ACHN (cell line): ENCODE data around the gene KLF5.
"Not testable (repeated sequence)": the region's sequence is repeated elsewhere in the genome, so short reads cannot be mapped to it uniquely, and the experiment has no call there.

Source experiments
- DNase-seq: peaks from one replicate; pipeline ENCODE4 v3.0.0-alpha.2; 2015
- in situ Hi-C: cut with HindIII; loops from 2 replicates; pipeline ENCODE4 v1.10.0; 2017; ENCODE audit warnings: low sequenced_read_pairs, low pct_ligation_motif_present, low pct_unique_long_range_greater_than_20kb

Gene KLF5

DNA sequence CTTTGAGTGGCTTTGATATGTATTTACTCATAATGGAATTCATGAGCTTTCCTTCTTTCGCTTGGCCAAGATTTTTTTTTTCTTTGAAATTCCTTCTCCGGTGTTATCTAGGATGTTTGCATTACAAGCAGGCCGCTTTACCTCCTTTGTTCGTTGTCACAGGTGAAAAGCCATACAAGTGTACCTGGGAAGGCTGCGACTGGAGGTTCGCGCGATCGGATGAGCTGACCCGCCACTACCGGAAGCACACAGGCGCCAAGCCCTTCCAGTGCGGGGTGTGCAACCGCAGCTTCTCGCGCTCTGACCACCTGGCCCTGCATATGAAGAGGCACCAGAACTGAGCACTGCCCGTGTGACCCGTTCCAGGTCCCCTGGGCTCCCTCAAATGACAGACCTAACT lies 16.7 kb downstream of the KLF5 start:
- in situ Hi-C loops, result no loop called here

GRCh38 chr13:73075954-73076353 lies 17.1 kb downstream of the KLF5 start:
- in situ Hi-C loops, result no loop called here
- no peak for DNase-seq

More for the DNA sequence above, 16.7 kb downstream of the KLF5 start:
- DNase-seq, result no peak

- in situ Hi-C loops, result no loop called here
- no peak for DNase-seq
These were observed 19.1 kb downstream of the KLF5 start for GRCh38 chr13:73077865-73078264.

DNA sequence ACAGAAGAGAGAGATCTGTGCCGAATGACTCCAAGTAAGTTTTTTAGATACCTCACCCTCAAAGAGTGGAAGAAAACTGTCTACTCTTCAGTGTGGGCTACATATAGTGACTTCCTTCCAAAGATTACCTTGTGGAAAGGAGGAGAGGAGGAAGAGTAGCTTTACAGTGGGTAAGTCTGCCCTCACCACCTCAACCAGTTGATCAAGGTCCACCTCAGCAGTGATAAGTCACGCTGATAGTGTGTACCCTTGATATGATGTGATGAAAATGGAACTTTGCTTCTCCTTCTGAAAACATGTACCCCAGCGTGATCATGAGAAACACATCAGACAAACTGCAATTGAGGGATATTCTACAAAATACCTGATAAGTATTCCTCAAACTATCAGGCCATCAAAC lies 20.6 kb downstream of the KLF5 start:
- no peak for DNase-seq
- in situ Hi-C loops, result no loop called here

DNA sequence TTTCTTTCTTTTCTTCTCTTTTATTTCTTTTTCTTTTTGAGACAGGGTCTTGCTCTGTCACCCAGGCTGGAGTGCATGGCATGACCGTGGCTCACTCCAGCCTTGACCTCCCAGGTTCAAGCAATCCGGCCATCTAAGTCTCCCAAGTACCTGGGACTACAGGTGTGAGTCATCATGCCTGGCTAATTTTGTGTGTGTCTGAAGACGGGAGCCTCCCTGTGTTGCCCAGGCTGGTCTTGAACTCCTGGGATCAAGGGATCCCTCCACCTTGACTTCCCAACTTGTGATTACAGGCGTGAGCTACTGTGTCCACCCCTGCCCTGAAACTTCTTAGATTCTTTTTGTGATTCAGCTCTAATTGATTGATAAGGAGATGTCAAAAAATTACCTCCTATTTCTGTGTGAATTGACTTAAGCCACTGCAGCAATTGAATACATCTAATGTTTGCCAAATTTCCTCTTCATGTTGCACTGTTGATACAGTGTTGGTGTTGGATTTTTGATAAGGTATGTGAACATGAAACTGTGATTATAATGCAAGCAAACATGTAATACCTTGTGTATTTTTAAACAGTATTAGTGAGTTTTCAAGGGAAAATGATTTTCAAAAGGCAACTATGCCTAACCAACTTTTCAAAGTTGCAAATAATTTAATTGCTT lies 22.6 kb downstream of the KLF5 start:
- no peak for DNase-seq
- in situ Hi-C loops, result no loop called here

DNA sequence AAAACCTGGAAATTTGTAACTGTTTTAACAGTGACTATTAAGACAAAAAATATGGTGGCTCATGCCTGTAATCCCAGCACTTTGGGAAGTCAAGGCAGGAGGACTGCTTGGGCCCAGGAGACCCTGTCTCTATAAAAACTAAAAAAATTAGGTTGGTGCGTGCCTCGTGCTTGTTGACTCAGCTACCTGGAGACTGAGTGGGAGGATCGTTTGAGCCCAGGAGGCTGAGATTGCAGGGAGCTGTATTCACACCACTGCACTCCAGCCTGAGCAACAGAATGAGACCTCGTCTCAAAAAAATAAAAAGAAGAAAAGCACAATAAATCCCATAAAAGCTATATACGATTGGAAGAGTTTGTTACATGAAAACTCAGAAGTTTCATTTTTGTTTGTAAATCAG lies 23.7 kb downstream of the KLF5 start:
- no peak for DNase-seq
- in situ Hi-C loops, result no loop called here

DNA sequence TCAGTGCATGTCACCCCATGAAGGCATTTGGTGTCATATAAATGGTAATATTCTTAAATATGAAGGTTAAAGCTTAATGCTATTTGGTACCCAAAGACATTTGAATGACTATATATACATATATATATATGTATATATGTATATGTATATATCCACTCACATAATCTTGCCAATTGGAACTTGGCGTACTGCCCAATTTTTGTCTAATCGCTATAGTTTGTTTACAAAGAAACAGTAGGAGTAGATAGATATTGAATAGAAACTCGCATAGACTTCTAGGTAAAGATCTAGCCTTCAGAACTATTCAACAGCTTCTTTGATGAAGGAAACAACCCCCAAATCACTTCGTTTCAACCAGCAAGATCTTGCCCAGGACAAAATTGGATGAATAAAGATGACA lies 24.1 kb downstream of the KLF5 start:
- no peak for DNase-seq

GRCh38 chr13:73088332-73088935 lies 29.6 kb downstream of the KLF5 start:
- DNase-seq, result no peak
- in situ Hi-C loops, result no loop called here

More for the DNA sequence above, 24.1 kb downstream of the KLF5 start:
- in situ Hi-C loops, result no loop called here

DNA sequence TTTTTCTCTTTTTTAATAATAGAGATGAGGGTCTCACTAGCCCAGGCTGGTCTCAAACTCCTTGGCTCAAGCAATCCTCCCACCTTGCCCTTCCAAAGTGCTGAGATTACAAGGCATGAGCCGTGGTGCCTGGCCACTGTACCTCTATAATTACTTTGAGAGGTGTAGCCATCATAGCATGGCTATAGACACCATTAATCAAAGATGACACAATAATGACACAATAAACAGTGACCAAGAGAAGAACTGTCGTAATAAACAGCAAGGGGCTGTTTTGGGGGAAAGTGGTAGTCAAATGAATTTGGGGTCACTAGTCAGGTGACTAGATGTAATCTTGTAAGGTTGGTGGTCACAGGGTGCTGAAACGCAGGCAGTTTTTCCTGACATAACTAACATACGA lies 30.4 kb downstream of the KLF5 start:
- DNase-seq, result no peak
- in situ Hi-C loops, result no loop called here

DNA sequence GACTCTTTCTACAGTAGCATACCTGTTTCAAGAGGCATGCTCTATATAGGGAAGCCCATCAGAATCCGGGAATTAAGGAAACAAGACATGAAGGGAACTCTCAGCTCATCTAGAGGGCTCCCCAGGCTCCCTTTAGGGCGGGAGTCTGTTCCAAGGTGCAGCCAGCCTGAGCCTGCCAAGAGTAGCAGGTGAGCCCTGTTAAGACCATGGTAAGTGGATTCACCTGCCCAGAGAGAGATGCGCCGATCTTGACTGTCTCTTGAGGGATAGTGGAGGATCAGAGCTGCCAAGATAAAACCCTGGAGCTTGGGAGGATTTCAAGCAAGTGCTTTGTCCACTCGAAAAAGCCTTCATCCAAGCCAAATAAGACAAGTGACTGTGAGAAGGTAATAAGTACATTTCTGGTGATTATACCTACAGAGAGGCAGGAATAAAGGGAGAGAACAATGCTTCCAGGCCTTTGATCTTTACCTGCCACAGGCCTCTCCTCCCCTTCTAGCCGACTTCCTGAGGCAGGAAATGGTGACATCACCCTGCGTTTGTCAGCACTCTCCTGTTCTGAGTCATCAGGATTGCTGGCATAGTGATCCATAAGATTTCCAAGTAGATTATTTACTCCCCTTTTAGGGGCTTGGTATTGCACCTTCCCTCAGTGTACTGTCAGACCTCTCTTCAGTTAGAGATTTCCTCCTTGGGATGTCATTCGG lies 31.5 kb downstream of the KLF5 start:
- DNase-seq, result peak; percentile 91
- in situ Hi-C loops, result no loop called here

DNA sequence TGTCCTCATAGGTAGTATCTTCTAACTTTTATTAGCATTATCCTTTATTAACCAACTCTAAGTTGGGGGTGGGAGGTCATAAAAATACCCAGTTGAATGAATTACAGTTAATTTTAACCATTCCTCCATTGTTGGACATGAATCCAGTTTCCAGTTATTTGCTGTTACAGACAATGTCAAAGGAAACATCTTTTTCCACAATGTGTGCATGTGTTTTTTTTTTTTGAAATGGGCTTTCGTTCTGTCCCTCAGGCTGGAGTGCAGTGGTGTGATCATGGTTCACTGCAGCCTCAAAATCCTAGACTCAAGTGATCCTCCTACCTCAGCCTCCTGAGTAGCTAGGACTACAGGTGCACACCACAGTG lies 32.0 kb downstream of the KLF5 start:
- in situ Hi-C loops, result no loop called here

GRCh38 chr13:73092829-73093228 lies 34.0 kb downstream of the KLF5 start:
- in situ Hi-C loops, result no loop called here
- no peak for DNase-seq

More for the DNA sequence above, 32.0 kb downstream of the KLF5 start:
- no peak for DNase-seq

DNA sequence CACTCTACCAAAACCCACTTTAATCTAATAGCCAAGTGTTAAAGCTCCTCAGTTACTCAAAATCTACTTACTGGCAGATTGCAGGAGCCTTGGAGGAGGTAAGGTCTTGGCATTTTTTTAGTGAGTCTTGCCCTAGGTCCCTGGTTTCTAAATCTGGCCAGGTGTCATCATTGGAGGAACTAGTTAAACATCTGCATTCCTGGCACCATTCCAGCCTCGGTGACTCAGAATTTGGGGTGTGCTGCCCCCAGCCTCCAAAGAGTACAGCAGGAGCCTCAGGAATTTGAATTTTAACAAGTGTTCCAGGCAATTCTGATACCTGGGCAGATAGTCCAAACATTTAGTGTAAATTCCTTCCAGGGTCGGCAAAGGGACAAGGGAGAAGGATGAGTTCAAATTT lies 37.4 kb downstream of the KLF5 start:
- no peak for DNase-seq
- in situ Hi-C loops, result no loop called here

DNA sequence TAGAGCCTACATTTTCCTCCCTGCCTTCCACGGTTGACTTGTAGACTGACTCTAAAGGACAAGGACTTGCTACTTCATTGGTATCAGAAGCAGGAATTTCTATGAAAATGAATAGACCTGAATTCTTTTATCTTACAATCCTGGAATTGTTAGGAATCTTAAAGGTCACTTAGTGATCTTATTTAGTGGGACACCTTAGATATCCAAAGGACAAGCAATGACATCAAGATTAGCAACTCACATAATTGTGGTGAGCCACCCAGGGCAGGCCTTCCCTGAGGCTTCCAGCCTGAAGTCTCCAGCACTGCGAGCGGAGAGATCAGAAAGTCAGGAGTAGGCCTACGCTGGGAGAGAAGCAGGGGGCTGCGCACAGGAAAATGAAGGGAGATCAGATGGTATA lies 37.8 kb downstream of the KLF5 start:
- DNase-seq, result no peak

GRCh38 chr13:73100781-73101180 lies 42.0 kb downstream of the KLF5 start:
- DNase-seq, in situ Hi-C loops: not testable (repeated sequence)

More for the DNA sequence above, 37.8 kb downstream of the KLF5 start:
- in situ Hi-C loops, result no loop called here

GRCh38 chr13:73101351-73102007 lies 42.7 kb downstream of the KLF5 start:
- DNase-seq, result no peak
- in situ Hi-C loops, result no loop called here

DNA sequence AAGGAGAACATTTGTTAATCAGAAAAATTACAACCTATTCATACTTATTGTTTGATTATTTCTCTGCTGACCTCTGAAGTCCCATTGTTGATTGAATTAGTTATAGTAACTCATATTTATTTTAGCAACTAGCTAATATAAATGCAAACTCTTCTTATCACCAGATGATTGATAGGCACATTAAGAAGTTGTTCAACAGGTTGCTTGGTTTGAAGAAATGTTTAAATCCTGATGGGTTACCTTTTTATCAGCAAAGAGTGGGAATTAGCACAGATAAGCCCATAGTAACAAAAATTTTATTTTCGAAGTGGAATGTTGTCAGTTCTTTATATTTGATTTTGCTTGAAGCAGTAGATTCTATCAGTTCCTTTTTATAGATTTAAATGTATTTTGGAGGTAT lies 44.4 kb downstream of the KLF5 start:
- DNase-seq, result no peak
- in situ Hi-C loops, result no loop called here

- in situ Hi-C loops, result no loop called here
- DNase-seq, result no peak
These were observed 47.8 kb downstream of the KLF5 start for GRCh38 chr13:73106513-73107178.

DNA sequence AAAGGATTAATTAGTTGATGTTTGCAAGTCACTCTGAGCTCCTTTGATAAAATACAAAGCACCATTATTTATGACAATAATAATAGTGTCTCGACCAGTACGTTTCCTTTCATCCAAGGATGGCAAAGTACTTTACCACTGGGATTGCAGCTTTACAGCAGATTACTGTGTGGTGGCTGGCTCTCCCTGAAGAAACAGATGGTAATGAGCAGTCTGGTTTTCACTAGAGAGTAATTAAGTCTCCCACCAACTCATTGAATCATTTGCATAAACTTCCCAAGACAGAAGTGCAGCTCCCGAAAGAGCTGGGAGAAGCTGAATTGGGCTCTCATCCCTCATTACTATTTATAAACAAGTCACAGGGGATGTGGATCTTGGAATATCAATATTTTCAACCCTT lies 48.7 kb downstream of the KLF5 start:
- in situ Hi-C loops, result no loop called here
- DNase-seq, result no peak
